GM11168 (cell line): ENCODE results near the gene BIN1.

Experiments
- in situ Hi-C: fragments of 300-500 bp; cut with MboI; formaldehyde crosslinking; loops from one replicate; pipeline ENCODE4 v1.12.0; 2022; ENCODE audit warnings: low sequenced_read_pairs; ENCODE audit not compliant: unreplicated experiment

Gene BIN1

GRCh38 chr2:127093648-127094210 lies 13.2 kb downstream of the BIN1 start:
- in situ Hi-C loops: no loop called here

- in situ Hi-C loops: no loop called here
Measured at GRCh38 chr2:127092901-127093516, 13.9 kb downstream of the BIN1 start.

GRCh38 chr2:127092306-127092705 lies 14.6 kb downstream of the BIN1 start:
- in situ Hi-C loops: no loop called here

- in situ Hi-C loops: no loop called here
Measured at GRCh38 chr2:127091886-127092285, 15.1 kb downstream of the BIN1 start.

- in situ Hi-C loops: no loop called here
Measured at GRCh38 chr2:127091148-127091547, 15.8 kb downstream of the BIN1 start.

GRCh38 chr2:127090281-127091120 lies 16.5 kb downstream of the BIN1 start:
- in situ Hi-C loops: no loop called here

- in situ Hi-C loops: no loop called here
Measured at GRCh38 chr2:127089478-127090235, 17.3 kb downstream of the BIN1 start.

GRCh38 chr2:127088706-127089105 lies 18.2 kb downstream of the BIN1 start:
- in situ Hi-C loops: no loop called here

GRCh38 chr2:127087791-127088495 lies 19.0 kb downstream of the BIN1 start:
- in situ Hi-C loops: no loop called here

- in situ Hi-C loops: no loop called here
Measured at GRCh38 chr2:127086990-127087790, 19.8 kb downstream of the BIN1 start.

- in situ Hi-C loops: no loop called here
Measured at GRCh38 chr2:127085317-127085681, 21.7 kb downstream of the BIN1 start.

GRCh38 chr2:127084611-127085316 lies 22.2 kb downstream of the BIN1 start:
- in situ Hi-C loops: no loop called here

- in situ Hi-C loops: no loop called here
Measured at GRCh38 chr2:127083819-127084503, 23.0 kb downstream of the BIN1 start.

GRCh38 chr2:127082974-127083373 lies 24.0 kb downstream of the BIN1 start:
- in situ Hi-C loops: no loop called here

- in situ Hi-C loops: no loop called here
Measured at GRCh38 chr2:127081826-127082633, 24.9 kb downstream of the BIN1 start.

- in situ Hi-C loops: no loop called here
Measured at GRCh38 chr2:127080938-127081755, 25.8 kb downstream of the BIN1 start.
